Measurements from ENCODE around the gene SCP2. TPM values are rescaled to one million over a fixed set of nuclear protein-coding genes. Genes with fewer than 3 reads are reported as not detected.

The SCP2 gene
- total RNA-seq, 1 experiment from 2014 or later: 53.8 TPM

- Mint-ChIP-seq H3K4me3 (ENCODE audit: unreplicated experiment) (no peak overlapping the region), H3K4me1 (ENCODE audit: insufficient read depth, unreplicated experiment) (no peaks in the 10 kb centered on the region), H3K36me3 (ENCODE audit: insufficient read depth, unreplicated experiment) (no peaks in the 10 kb centered on the region), H3K9me3 (ENCODE audit: unreplicated experiment) (no peaks in the 10 kb centered on the region), H3K27ac (ENCODE audit: low read depth, unreplicated experiment) (no peak overlapping the region), H3K27me3 (ENCODE audit: insufficient read depth, unreplicated experiment) (no peaks in the 10 kb centered on the region)
- POLR2A ChIA-PET: no interaction called here
- no peak for DNase-seq (ENCODE audit: unreplicated experiment)
- no TSS peak for BruUV-seq (replicated peaks)
- TF ChIP-seq CTCF (IDR thresholded peaks at IDR 0.05; ENCODE audit: unreplicated experiment): no peak
- CTCF ChIA-PET: no interaction called here
- intact Hi-C loops (cut with micrococcal nuclease): no loop called here
Observed at GRCh38 chr1:53075206-53075605, 148.1 kb downstream of the SCP2 start.

- TF ChIP-seq CTCF (IDR thresholded peaks at IDR 0.05; ENCODE audit: unreplicated experiment): no peak
Observed at GRCh38 chr1:53075761-53076163, 148.7 kb downstream of the SCP2 start.

GRCh38 chr1:53076165-53076564 lies 149.1 kb downstream of the SCP2 start:
- no peaks in the 10 kb centered on the region for H3K36me3 Mint-ChIP-seq (ENCODE audit: insufficient read depth, unreplicated experiment)
- no peaks in the 10 kb centered on the region for H3K27me3 Mint-ChIP-seq (ENCODE audit: insufficient read depth, unreplicated experiment)
- H3K9me3 Mint-ChIP-seq (ENCODE audit: unreplicated experiment): no peaks in the 10 kb centered on the region
- DNase-seq (ENCODE audit: unreplicated experiment): no peak
- intact Hi-C loops (cut with micrococcal nuclease): no loop called here
- ChIA-PET CTCF (no interaction called here), POLR2A (no interaction called here)
- TF ChIP-seq CTCF (IDR thresholded peaks at IDR 0.05; ENCODE audit: unreplicated experiment): no peak
- H3K4me3 Mint-ChIP-seq (ENCODE audit: unreplicated experiment): no peak overlapping the region
- no peak overlapping the region for H3K27ac Mint-ChIP-seq (ENCODE audit: low read depth, unreplicated experiment)
- no TSS peak for BruUV-seq (replicated peaks)
- H3K4me1 Mint-ChIP-seq (ENCODE audit: insufficient read depth, unreplicated experiment): no peaks in the 10 kb centered on the region

More at GRCh38 chr1:53075761-53076163, 148.7 kb downstream of the SCP2 start:
- no peaks in the 10 kb centered on the region for H3K36me3 Mint-ChIP-seq (ENCODE audit: insufficient read depth, unreplicated experiment)
- H3K9me3 Mint-ChIP-seq (ENCODE audit: unreplicated experiment): no peaks in the 10 kb centered on the region
- no peak overlapping the region for H3K27ac Mint-ChIP-seq (ENCODE audit: low read depth, unreplicated experiment)
- no peaks in the 10 kb centered on the region for H3K4me1 Mint-ChIP-seq (ENCODE audit: insufficient read depth, unreplicated experiment)
- no peak for DNase-seq (ENCODE audit: unreplicated experiment)
- CTCF ChIA-PET: no interaction called here
- H3K4me3 Mint-ChIP-seq (ENCODE audit: unreplicated experiment): no peak overlapping the region
- no peaks in the 10 kb centered on the region for H3K27me3 Mint-ChIP-seq (ENCODE audit: insufficient read depth, unreplicated experiment)
- POLR2A ChIA-PET: no interaction called here
- intact Hi-C loops (cut with micrococcal nuclease): no loop called here
- no TSS peak for BruUV-seq (replicated peaks)

- TF ChIP-seq CTCF (IDR thresholded peaks at IDR 0.05; ENCODE audit: unreplicated experiment): no peak
- no peak overlapping the region for H3K27ac Mint-ChIP-seq (ENCODE audit: low read depth, unreplicated experiment)
Observed at GRCh38 chr1:53076721-53077598, 149.9 kb downstream of the SCP2 start.

More at GRCh38 chr1:53076721-53077598, 149.9 kb downstream of the SCP2 start:
- BruUV-seq (replicated peaks): no TSS peak
- Mint-ChIP-seq H3K9me3 (ENCODE audit: unreplicated experiment) (no peaks in the 10 kb centered on the region), H3K36me3 (ENCODE audit: insufficient read depth, unreplicated experiment) (no peaks in the 10 kb centered on the region), H3K4me1 (ENCODE audit: insufficient read depth, unreplicated experiment) (no peaks in the 10 kb centered on the region), H3K4me3 (ENCODE audit: unreplicated experiment) (no peak overlapping the region), H3K27me3 (ENCODE audit: insufficient read depth, unreplicated experiment) (no peaks in the 10 kb centered on the region)
- intact Hi-C loops (cut with micrococcal nuclease): no loop called here
- POLR2A ChIA-PET: no interaction called here
- DNase-seq (ENCODE audit: unreplicated experiment): no peak
- CTCF ChIA-PET: no interaction called here

Measured in MCF 10A (cell line).